ENCODE data around the gene SOX13.

GRCh38 chr1:204043680-204044079 is 29.2 kb upstream of the SOX13 start:
- TF ChIP-seq CTCF (conservative IDR thresholded peaks at IDR 0.05 in 1 of 2, IDR thresholded peaks at IDR 0.05 in 1 of 2; ENCODE audit: extremely low read depth in 1 of 2, insufficient read depth in 1 of 2, low read depth in 1 of 2, low read length in 2 of 2) (no peak), EZH2 (IDR thresholded peaks at IDR 0.05; ENCODE audit: borderline replicate concordance, low read length) (no peak)
